ENCODE data around the gene SPRED3.
A peak's percentile ranks its signal among the peaks of the same experiment; 100 is the strongest.

Gene SPRED3

DNA sequence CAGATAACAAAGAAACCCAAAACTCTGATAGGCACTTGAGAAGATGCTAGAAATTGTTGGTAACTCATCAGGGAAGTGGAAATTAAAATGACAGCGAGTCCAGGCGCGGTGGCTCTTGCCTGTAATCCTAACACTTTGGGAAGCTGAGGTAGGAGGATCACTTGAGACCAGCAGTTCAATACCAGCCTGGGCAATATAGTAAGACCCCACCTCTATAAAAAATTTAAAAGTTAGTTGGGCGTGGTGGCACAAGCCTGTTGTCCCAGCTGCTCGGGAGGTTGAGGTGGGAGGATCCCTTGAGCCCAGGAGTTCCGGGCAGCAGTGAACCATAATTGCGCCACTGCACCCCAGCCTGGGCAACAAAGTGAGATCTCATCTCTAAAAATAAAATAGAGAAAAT is 42.4 kb downstream of the SPRED3 start:
- TF ChIP-seq, protein P1, sequence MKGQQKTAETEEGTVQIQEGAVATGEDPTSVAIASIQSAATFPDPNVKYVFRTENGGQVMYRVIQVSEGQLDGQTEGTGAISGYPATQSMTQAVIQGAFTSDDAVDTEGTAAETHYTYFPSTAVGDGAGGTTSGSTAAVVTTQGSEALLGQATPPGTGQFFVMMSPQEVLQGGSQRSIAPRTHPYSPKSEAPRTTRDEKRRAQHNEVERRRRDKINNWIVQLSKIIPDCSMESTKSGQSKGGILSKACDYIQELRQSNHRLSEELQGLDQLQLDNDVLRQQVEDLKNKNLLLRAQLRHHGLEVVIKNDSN (IDR thresholded peaks at IDR 0.05) = no peak
- TF ChIP-seq, protein P2, sequence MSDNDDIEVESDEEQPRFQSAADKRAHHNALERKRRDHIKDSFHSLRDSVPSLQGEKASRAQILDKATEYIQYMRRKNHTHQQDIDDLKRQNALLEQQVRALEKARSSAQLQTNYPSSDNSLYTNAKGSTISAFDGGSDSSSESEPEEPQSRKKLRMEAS (IDR thresholded peaks at IDR 0.05) = no peak
- TF ChIP-seq EP300 (IDR thresholded peaks at IDR 0.05; ENCODE audit: borderline replicate concordance) = no peak

DNA sequence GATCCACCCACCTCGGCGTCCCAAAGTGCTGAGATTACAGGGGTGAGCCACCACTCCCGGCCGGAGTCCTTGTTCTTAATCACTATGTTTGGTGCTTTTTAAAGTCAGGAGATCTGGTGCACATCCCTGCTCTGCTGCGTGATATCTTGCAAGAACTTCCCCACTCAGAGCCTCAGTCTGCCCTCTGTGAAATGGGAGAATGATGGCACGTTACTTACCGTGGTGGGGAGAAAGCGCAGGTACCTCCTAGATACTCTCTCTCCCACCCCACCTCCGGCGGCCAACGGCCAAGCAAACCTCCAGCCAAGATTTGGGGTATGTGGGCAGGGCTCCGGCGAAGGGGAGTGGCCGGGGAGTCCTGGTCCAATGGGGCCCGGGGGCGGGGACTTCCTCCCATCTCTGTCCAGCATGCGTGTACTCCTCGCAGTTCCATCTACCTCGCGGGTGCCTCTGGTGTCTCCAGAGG is 44.8 kb downstream of the SPRED3 start, which contains the start of gene RYR1:
RYR1 (plus strand) TSS at position 424 of the 466 bp plus-strand sequence. CDS start 139 bp downstream, outside the sequence.
- TF ChIP-seq NFIC (IDR thresholded peaks at IDR 0.05) = no peak
- no peak for TF ChIP-seq CREB1 (IDR thresholded peaks at IDR 0.05; ENCODE audit: low read depth)
- TF ChIP-seq, protein P1 (IDR thresholded peaks at IDR 0.05) = no peak
- TF ChIP-seq EGR1 (IDR thresholded peaks at IDR 0.05) = no peak
- no peak for TF ChIP-seq CEBPB (IDR thresholded peaks at IDR 0.05)
- TF ChIP-seq YY1 (IDR thresholded peaks at IDR 0.05; ENCODE audit: low read depth) = no peak
- TF ChIP-seq, protein P3, sequence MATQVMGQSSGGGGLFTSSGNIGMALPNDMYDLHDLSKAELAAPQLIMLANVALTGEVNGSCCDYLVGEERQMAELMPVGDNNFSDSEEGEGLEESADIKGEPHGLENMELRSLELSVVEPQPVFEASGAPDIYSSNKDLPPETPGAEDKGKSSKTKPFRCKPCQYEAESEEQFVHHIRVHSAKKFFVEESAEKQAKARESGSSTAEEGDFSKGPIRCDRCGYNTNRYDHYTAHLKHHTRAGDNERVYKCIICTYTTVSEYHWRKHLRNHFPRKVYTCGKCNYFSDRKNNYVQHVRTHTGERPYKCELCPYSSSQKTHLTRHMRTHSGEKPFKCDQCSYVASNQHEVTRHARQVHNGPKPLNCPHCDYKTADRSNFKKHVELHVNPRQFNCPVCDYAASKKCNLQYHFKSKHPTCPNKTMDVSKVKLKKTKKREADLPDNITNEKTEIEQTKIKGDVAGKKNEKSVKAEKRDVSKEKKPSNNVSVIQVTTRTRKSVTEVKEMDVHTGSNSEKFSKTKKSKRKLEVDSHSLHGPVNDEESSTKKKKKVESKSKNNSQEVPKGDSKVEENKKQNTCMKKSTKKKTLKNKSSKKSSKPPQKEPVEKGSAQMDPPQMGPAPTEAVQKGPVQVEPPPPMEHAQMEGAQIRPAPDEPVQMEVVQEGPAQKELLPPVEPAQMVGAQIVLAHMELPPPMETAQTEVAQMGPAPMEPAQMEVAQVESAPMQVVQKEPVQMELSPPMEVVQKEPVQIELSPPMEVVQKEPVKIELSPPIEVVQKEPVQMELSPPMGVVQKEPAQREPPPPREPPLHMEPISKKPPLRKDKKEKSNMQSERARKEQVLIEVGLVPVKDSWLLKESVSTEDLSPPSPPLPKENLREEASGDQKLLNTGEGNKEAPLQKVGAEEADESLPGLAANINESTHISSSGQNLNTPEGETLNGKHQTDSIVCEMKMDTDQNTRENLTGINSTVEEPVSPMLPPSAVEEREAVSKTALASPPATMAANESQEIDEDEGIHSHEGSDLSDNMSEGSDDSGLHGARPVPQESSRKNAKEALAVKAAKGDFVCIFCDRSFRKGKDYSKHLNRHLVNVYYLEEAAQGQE (IDR thresholded peaks at IDR 0.05; ENCODE audit: low read depth) = peak; percentile 67
- TF ChIP-seq, protein P2 (IDR thresholded peaks at IDR 0.05) = peak; percentile 37; the same call in 1 of the 2 replicates

DNA sequence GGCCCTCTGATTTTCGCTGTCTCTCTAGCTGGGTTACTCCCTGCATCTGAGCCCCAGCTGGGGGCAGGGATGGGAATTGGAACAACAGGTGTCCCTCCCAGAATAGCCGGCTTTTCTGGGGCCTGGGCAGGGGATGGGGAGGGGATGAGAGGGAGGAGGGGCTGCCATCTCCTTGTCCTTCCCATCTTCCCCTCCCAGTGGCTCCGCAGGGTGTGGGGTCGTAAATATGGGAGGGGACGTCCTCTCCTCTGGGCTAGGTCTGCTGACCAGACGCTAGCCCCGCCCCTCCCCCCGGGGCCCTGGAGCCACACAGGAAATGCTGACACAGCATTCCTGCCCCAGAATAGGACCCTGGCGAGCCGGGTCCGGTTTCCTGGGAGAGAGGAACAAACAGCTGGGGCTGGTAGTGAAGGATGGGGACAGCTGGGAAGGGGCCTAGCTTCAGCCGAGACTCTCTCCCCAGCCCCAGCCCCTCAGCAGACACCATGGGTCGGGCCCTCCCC is 46.1 kb downstream of the SPRED3 start:
- no peak for TF ChIP-seq RAD21 (IDR thresholded peaks at IDR 0.05; ENCODE audit: low read depth)
- no peak for TF ChIP-seq ZBTB7A (IDR thresholded peaks at IDR 0.05; ENCODE audit: low read depth)
- TF ChIP-seq CREB1 (IDR thresholded peaks at IDR 0.05; ENCODE audit: low read depth) = no peak
- no peak for TF ChIP-seq TAF1 (IDR thresholded peaks at IDR 0.05; ENCODE audit: low read depth)
- no peak for TF ChIP-seq TEAD4 (IDR thresholded peaks at IDR 0.05)
- no peak for TF ChIP-seq FOXM1 (IDR thresholded peaks at IDR 0.05; ENCODE audit: borderline replicate concordance, low read depth)
- TF ChIP-seq, protein P2 (IDR thresholded peaks at IDR 0.05) = no peak
- TF ChIP-seq YY1 (IDR thresholded peaks at IDR 0.05; ENCODE audit: low read depth) = no peak
- no peak for TF ChIP-seq TCF12 (IDR thresholded peaks at IDR 0.05; ENCODE audit: low read depth)
- no peak for TF ChIP-seq CEBPB (IDR thresholded peaks at IDR 0.05)
- TF ChIP-seq, protein P3 (IDR thresholded peaks at IDR 0.05; ENCODE audit: low read depth) = no peak
- TF ChIP-seq, protein P1 (IDR thresholded peaks at IDR 0.05) = no peak
- TF ChIP-seq EGR1 (IDR thresholded peaks at IDR 0.05) = no peak

DNA sequence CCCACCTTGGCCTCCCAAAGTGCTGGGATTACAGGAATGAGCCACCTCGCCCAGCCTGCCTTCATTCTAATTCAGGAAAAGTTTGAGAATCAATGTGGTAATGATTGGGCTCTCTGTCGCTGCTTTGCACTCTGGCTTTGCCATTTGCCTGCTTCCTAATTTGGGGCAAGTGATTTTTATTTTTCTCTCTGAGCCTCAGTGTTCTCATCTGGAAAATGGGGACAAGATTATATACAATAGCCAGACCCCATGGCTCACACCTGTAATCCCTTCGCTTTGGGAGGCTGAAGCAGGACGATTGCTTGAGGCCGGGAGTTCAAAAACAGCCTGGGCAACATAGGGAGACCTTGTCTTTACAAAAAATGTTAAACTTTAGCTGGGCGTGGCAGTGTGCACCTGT is 48.8 kb downstream of the SPRED3 start:
- TF ChIP-seq YY1 (IDR thresholded peaks at IDR 0.05; ENCODE audit: low read depth) (no peak), ZBTB7A (IDR thresholded peaks at IDR 0.05; ENCODE audit: low read depth) (no peak), TAF1 (IDR thresholded peaks at IDR 0.05; ENCODE audit: low read depth) (no peak), FOXM1 (IDR thresholded peaks at IDR 0.05; ENCODE audit: borderline replicate concordance, low read depth) (no peak), CREB1 (IDR thresholded peaks at IDR 0.05; ENCODE audit: low read depth) (no peak), RAD21 (IDR thresholded peaks at IDR 0.05; ENCODE audit: low read depth) (no peak), NFIC (IDR thresholded peaks at IDR 0.05) (no peak), TCF12 (IDR thresholded peaks at IDR 0.05; ENCODE audit: low read depth) (no peak), CEBPB (IDR thresholded peaks at IDR 0.05) (no peak), TEAD4 (IDR thresholded peaks at IDR 0.05) (no peak), EGR1 (IDR thresholded peaks at IDR 0.05) (no peak), EP300 (IDR thresholded peaks at IDR 0.05; ENCODE audit: borderline replicate concordance) (no peak)
- TF ChIP-seq, protein P2 (IDR thresholded peaks at IDR 0.05) = no peak
- TF ChIP-seq, protein P1 (IDR thresholded peaks at IDR 0.05) = no peak
- TF ChIP-seq, protein P3 (IDR thresholded peaks at IDR 0.05; ENCODE audit: low read depth) = no peak

Measured in Ishikawa (cell line).